Adipocyte (in vitro differentiated cells): ENCODE measurements around the gene UNC79.

ENCODE experiments used
- DNase-seq: peaks from one replicate; pipeline ENCODE4 v3.0.0-alpha.2; 2015; ENCODE audit warnings: low read depth
- H3K27me3 ChIP-seq: replicated peaks from 2 replicates; pipeline ENCODE4 v1.7.0; 2013; ENCODE audit warnings: mild to moderate bottlenecking, low read length, moderate library complexity; ENCODE audit not compliant: control insufficient read depth, insufficient read depth
- H3K36me3 ChIP-seq: 2 replicates; pipeline ENCODE4 v1.7.0; 2013; ENCODE audit warnings: low read length, mild to moderate bottlenecking, moderate library complexity; ENCODE audit not compliant: control insufficient read depth, insufficient read depth, severe bottlenecking
- H3K4me1 ChIP-seq: 2 replicates; pipeline ENCODE4 v1.7.0; 2013; ENCODE audit warnings: mild to moderate bottlenecking, low read length, moderate library complexity; ENCODE audit not compliant: control insufficient read depth, insufficient read depth
- H3K4me3 ChIP-seq: 2 replicates; pipeline ENCODE4 v1.7.0; 2013; ENCODE audit warnings: mild to moderate bottlenecking, low read length, moderate library complexity
- H3K9ac ChIP-seq: 2 replicates; pipeline ENCODE4 v1.7.0; 2013; ENCODE audit warnings: mild to moderate bottlenecking, low read length, moderate library complexity
- H3K9me3 ChIP-seq: 2 replicates; pipeline ENCODE4 v1.7.0; 2013; ENCODE audit warnings: mild to moderate bottlenecking, low read length, moderate library complexity; ENCODE audit not compliant: control insufficient read depth

Gene UNC79

DNA sequence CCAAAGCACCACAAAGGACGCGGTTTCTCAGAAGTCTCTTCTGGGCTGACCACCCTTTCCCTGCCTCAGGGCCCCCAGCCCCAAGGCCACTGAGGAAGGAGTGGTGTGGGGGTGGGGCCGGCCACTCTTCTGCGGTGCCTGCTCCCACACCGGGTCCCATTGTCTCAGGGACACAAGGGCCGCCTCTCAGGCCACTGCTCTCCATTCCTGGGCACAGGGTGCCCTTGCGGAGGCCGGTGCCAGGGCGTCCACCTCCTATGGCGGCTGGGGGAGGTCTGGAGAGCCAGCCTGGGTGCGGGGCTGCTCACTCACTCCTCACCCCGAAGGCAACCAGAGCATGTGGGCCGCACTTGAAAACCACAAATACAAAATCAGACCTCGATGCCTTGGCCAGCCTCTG lies 313.4 kb downstream of the UNC79 start:
- H3K4me1 ChIP-seq: no peaks in the 10 kb centered on the region

DNA sequence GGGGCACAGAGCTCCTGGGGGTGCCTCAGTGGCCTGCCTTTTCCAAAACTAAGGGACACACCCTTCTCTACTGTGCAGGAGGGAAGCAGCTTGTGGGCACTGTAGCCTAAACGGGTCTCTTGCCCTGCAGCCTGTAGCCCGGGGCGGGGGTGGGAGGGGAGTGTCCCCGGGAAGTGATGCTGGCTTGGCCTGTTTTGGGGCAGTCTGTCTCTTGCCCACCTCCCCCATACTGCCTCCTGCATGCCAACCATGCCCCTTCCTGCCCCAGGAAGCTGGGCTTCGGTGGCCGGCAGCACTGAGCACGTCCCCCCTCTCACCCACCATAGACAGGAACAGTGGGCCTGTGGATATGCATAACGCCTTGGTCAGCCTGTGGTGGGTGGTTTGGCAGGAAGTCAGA lies 314.1 kb downstream of the UNC79 start:
- Histone ChIP-seq H3K9ac (no peak overlapping the region), H3K27me3 (no peaks in the 10 kb centered on the region), H3K9me3 (no peaks in the 10 kb centered on the region), H3K4me3 (no peak overlapping the region), H3K36me3 (no peaks in the 10 kb centered on the region), H3K4me1 (no peaks in the 10 kb centered on the region)
- no peak for DNase-seq

More for the DNA sequence above, 313.4 kb downstream of the UNC79 start:
- no peak overlapping the region for H3K9ac ChIP-seq
- no peaks in the 10 kb centered on the region for H3K27me3 ChIP-seq
- DNase-seq: no peak
- no peaks in the 10 kb centered on the region for H3K36me3 ChIP-seq
- H3K9me3 ChIP-seq: no peaks in the 10 kb centered on the region
- H3K4me3 ChIP-seq: no peak overlapping the region

GRCh38 chr14:93745603-93746273 lies 315.0 kb downstream of the UNC79 start:
- no peaks in the 10 kb centered on the region for H3K4me1 ChIP-seq
- H3K27me3 ChIP-seq: no peaks in the 10 kb centered on the region
- DNase-seq: no peak
- H3K9ac ChIP-seq: no peak overlapping the region
- no peaks in the 10 kb centered on the region for H3K36me3 ChIP-seq
- H3K9me3 ChIP-seq: no peaks in the 10 kb centered on the region
- no peak overlapping the region for H3K4me3 ChIP-seq

GRCh38 chr14:93747102-93747501 lies 316.4 kb downstream of the UNC79 start:
- no peak overlapping the region for H3K9ac ChIP-seq
- DNase-seq: no peak

GRCh38 chr14:93747560-93747959 lies 316.8 kb downstream of the UNC79 start:
- no peaks in the 10 kb centered on the region for H3K4me1 ChIP-seq
- H3K4me3 ChIP-seq: no peak overlapping the region
- peaks cover 5% of the 10 kb centered on the region for H3K27me3 ChIP-seq
- H3K9ac ChIP-seq: no peak overlapping the region
- H3K9me3 ChIP-seq: no peaks in the 10 kb centered on the region
- H3K36me3 ChIP-seq: no peaks in the 10 kb centered on the region
- DNase-seq: no peak

More at GRCh38 chr14:93747102-93747501, 316.4 kb downstream of the UNC79 start:
- H3K27me3 ChIP-seq: peaks cover 4% of the 10 kb centered on the region
- no peak overlapping the region for H3K4me3 ChIP-seq
- no peaks in the 10 kb centered on the region for H3K4me1 ChIP-seq
- no peaks in the 10 kb centered on the region for H3K9me3 ChIP-seq
- H3K36me3 ChIP-seq: no peaks in the 10 kb centered on the region

DNA sequence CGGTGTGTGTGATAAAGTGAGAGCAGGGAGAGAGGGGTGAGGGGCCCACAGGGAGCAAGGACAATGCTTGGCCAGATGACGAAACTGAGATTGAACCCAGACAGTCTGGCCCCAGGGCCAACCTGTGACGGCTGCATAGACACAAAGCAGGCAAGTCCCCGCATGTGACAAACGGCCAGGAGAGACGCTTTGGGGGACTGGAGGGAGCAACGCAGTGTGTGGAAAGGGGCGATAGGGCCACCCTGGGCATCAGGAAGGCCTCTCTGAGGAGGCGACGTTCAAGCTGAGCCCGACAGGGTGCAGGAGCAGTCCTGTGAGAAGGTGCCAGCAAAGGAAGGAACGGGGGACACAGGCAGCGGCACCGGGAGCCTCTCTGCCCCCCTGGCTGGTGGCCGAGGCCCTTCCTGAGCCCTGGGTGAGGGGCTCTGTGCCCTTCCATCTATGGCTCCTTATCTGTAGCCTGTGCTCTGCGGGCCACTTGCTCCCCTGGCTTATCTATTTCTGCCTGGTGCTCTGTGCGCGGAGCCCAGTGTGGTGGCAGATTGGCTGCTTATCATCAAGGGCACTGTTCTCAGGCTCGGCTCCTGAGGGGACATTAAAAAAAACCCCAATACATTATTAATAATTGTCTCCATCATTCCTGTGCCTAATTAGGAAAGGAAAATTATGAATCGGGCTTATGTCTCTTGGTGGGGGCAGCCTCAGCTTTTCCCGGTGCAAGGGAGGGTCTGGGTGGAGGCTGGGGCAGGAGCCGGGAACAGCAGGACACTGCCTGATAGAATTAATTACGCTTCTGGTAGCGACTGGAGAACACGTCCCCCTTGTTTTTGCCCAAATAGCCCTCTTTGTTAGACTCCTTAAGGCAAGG lies 317.7 kb downstream of the UNC79 start:
- Histone ChIP-seq H3K36me3 (no peaks in the 10 kb centered on the region), H3K4me3 (no peak overlapping the region), H3K4me1 (no peaks in the 10 kb centered on the region), H3K9me3 (no peaks in the 10 kb centered on the region), H3K9ac (no peak overlapping the region), H3K27me3 (peaks cover 5% of the 10 kb centered on the region)
- no peak for DNase-seq

GRCh38 chr14:93749076-93749420 lies 318.3 kb downstream of the UNC79 start:
- no peak overlapping the region for H3K4me3 ChIP-seq
- DNase-seq: no peak
- peaks cover 5% of the 10 kb centered on the region for H3K27me3 ChIP-seq
- H3K9me3 ChIP-seq: no peaks in the 10 kb centered on the region
- no peak overlapping the region for H3K9ac ChIP-seq
- no peaks in the 10 kb centered on the region for H3K36me3 ChIP-seq
- H3K4me1 ChIP-seq: no peaks in the 10 kb centered on the region

DNA sequence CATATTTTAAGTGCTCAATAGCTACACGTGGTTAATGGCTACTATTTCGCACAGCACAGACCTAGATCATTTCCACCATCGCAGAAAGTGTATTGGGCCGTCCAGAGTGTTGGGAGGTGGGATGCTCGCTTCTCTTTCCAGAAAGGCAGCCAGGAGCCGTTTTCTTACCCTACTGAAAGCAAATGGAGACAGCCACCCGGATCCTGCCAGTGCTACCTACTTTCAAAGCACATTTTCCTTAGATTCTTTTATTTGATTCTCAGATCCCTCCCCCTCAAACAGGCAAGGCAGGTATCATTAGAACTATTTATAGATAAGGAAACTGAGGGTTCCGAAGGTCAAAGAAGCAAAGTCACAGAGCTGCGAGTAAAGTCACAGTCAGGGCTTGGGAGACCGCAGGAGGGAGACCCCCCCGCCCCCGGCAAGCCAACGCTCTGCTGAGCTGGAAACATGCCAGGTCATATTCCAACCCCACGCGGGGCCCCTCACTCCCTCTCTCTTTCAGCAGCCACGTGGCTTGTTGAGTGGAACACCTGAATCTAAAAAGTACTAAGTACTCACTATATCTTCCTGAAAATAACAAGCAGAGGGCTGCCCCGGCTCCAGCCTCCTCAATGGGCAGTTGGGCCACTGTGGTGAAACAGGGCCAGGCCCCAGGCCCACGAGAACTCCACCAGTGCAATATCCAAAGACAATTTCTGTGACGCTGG lies 321.4 kb downstream of the UNC79 start:
- H3K4me1 ChIP-seq: no peaks in the 10 kb centered on the region
- H3K36me3 ChIP-seq: no peaks in the 10 kb centered on the region
- no peak for DNase-seq
- H3K9me3 ChIP-seq: peaks cover 9% of the 10 kb centered on the region
- peaks cover 10% of the 10 kb centered on the region for H3K27me3 ChIP-seq
- H3K4me3 ChIP-seq: no peak overlapping the region
- H3K9ac ChIP-seq: no peak overlapping the region

DNA sequence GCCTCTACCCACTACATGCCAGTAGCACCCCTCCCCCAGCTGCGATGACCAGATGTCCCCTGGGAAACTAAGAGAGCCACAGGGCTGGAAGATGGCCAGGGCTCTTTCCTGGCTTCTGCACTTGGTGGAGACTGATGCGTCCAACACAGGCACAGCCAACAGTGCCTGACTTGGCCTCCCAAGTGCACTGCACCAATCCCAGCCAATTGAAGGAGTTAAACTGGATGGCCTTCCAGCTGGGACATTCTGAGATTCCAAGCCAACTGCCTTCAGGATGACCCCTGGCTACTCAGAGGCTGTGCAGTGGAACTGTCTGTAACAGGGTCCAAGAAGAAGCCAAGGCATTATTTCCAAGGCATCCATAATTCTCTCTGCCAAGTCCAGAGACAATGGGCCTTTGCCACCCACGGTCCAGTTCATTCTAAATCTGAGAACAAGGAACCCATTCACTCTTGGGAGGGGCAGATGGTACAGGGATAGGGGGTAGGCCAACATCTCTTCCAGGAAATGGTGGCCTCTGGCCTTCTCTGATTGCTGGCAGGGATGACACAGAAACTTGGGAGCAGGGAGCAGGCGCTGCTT lies 322.3 kb downstream of the UNC79 start:
- Histone ChIP-seq H3K27me3 (peaks cover 10% of the 10 kb centered on the region), H3K9ac (no peak overlapping the region), H3K36me3 (no peaks in the 10 kb centered on the region), H3K4me3 (no peak overlapping the region), H3K9me3 (peaks cover 9% of the 10 kb centered on the region), H3K4me1 (no peaks in the 10 kb centered on the region)
- DNase-seq: no peak

DNA sequence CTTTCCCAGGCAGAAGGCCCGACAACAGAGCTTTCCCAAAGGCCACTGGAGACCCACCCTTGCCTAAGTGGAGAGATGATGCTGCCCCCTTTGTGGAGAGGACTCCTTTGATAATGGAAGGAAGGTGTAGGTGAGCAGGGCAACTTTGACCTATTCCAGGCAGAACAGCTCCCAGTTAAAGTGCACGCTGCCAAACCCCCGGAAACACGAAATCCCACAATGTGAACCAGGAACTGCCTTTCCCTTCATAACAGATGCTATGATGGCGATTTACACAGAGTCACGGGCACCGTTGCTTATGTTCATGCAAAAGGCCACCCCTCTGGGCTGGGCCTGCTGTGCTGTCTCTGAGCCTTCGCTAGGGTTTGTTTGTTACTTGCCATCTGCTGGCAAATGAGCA lies 322.9 kb downstream of the UNC79 start:
- Histone ChIP-seq H3K9ac (no peak overlapping the region), H3K27me3 (peaks cover 10% of the 10 kb centered on the region), H3K9me3 (peaks cover 9% of the 10 kb centered on the region), H3K36me3 (no peaks in the 10 kb centered on the region), H3K4me1 (no peaks in the 10 kb centered on the region), H3K4me3 (no peak overlapping the region)
- no peak for DNase-seq

DNA sequence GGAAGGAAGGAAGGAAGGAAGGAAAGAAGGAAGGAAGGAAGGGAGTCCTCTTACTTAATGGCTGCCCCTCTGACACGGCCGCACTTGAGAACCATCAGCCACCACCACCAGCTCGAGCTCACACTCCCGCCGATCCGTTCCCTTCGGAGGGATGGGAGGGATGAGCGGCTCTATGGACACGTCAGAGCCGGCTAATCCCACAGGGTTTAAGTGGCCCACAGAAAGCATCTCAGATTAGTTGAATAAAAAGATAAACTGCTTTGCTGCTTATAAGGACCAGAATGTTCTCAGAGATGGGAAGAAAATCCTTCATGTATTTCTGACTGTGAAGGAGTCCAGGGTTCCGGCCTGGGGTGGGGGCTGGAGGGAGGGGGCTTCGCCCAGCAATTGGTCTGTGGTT lies 326.5 kb downstream of the UNC79 start:
- H3K27me3 ChIP-seq: peaks cover 19% of the 10 kb centered on the region
- no peak overlapping the region for H3K4me3 ChIP-seq
- H3K9me3 ChIP-seq: peaks cover 9% of the 10 kb centered on the region
- no peak for DNase-seq
- no peaks in the 10 kb centered on the region for H3K36me3 ChIP-seq
- peaks cover 8% of the 10 kb centered on the region for H3K4me1 ChIP-seq
- H3K9ac ChIP-seq: no peak overlapping the region
